B cell (primary cell): ENCODE data around the gene GALNT10.

Experiments
- CTCF ChIP-seq: fragments of 200-600 bp; IDR thresholded peaks from one replicate; pipeline ENCODE4 v1.8.0; 2022; ENCODE audit warnings: antibody characterized with exemption, mild to moderate bottlenecking
- EZH2 ChIP-seq: IDR thresholded peaks from 2 replicates; pipeline ENCODE4 v1.6.1; 2012; ENCODE audit warnings: borderline replicate concordance, low read depth, mild to moderate bottlenecking, moderate library complexity, low read length; ENCODE audit not compliant: insufficient read depth, poor library complexity, severe bottlenecking

- no peak for TF ChIP-seq CTCF
- no peak for TF ChIP-seq EZH2
Observed at GRCh38 chr5:154451957-154452356, 261.4 kb downstream of the GALNT10 start.
